GM19395 (cell line): ENCODE data around the gene SLC16A3.

Experiments
- ATAC-seq: cut with Tn5 transposase; IDR thresholded peaks from one replicate; pipeline ENCODE4 v1.9.1; 2021; ENCODE audit warnings: mild to moderate bottlenecking, moderate library complexity; ENCODE audit not compliant: unreplicated experiment

SLC16A3 gene

DNA sequence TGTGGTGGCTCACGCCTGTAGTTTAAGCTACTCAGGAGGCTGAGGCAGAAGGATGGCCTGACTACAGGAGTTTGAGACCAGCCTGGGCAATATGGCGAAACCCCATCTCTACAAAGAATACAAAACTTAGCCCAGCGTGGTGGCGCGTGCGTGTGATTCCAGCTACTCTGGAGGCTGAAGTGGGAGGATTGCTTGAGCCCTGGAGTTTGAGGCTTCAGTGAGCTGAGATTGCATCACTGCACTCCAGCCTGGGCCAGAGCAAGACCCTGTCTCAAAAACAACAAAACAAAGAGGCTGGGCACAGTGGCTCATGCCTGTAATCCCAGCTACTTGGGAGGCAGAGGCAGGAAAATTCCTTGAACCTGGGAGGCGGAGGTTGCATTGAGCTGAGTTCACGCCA, 51.7 kb downstream of the SLC16A3 start:
- no peak for ATAC-seq

GRCh38 chr17:82281076-82281475, 52.2 kb downstream of the SLC16A3 start:
- ATAC-seq: no peak

DNA sequence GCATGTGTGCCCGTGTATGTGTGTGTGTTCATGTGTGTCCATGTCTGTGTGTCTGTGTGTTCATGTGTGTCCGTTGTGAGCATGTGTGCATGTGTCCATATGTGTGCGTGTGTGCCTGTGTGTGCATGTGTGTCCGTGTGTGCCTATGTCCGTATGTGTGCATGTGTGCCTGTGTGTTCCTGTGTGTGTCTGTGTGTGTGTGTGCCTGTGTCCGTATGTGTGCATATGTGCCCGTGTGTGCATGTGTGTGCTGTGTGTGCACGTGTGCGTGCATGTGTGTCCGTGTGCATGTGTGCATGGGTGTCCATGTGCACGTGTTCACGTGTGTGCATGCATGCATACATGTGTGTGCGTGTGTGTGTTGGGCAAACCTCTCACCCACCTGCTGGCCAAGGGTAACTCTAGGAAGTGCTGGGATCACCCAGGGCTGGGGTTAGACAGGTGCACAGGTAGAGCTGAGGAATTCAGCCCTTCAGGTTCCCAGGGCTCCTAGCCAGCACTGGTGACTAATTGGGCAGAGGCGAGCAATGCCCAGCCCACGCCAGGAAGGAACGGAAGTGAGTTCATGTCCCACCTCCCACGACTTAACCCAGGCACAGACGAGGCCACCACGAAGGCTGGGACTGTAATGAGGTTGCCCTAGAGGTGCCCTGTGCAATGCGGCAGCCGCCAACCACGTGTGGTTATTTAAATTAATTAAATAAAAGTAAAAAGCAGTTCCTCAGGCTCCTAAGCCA, 52.8 kb downstream of the SLC16A3 start:
- no peak for ATAC-seq

- no peak for ATAC-seq
Observed at GRCh38 chr17:82282239-82283207, 53.7 kb downstream of the SLC16A3 start.

- no peak for ATAC-seq
Observed at GRCh38 chr17:82283208-82283749, 54.4 kb downstream of the SLC16A3 start.

DNA sequence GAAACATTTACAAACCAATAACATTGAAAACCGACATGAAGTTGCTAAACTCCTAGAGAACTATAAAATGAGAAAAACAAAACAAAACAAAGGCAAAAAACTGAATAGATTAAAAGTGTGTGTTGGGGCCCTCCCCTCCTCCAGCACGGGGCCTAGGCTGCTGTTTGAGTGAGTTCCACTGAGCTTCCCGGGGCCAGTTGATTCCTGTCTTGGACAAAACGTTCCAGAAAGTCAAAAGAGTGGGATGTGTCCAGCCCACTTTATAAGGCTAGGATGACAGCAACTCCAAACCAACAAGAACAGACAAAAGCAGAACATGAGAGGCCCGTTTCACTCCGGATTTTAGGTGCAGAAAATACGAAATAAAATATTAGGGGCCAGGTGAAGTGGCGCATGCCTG, 56.3 kb downstream of the SLC16A3 start:
- ATAC-seq: no peak

DNA sequence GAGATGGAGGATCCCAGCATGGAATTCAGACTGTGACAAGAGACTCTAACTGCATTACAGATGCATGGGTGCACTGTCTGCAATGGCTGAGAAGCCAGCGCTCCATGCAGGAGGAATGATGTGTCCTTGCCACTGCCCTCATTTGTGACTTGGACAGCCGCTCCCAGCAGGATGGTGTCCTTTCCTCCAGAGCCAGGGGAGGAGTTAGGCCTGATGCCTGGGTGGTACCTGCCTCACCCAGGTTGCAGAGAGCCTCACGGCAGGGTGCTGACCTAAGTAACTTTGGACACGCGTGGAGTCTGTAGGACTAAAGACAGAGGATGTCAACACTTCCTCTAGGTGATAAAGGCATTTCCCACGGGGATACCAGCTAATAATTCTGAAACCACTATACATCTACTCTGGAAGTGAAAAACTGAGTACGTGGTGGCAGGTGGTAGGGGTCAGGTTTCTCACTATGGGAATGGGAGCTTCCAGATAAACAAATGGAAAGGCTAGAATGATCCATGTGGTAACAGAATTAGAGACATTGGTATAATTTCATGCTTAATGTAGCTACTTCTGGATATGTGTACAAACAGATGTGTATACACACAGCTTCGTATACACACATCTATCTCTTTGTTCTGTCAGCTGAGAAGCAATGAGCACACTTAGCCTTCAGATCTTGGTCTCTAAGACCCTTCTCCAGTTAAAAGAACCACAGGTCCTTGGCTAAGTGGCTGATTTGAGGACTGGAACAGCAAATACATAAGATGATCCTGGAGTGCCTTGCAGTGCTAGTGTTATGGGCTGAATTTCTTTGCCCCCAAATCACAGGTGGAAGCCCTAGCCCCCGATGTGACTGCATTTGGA, 58.4 kb downstream of the SLC16A3 start:
- ATAC-seq: no peak

DNA sequence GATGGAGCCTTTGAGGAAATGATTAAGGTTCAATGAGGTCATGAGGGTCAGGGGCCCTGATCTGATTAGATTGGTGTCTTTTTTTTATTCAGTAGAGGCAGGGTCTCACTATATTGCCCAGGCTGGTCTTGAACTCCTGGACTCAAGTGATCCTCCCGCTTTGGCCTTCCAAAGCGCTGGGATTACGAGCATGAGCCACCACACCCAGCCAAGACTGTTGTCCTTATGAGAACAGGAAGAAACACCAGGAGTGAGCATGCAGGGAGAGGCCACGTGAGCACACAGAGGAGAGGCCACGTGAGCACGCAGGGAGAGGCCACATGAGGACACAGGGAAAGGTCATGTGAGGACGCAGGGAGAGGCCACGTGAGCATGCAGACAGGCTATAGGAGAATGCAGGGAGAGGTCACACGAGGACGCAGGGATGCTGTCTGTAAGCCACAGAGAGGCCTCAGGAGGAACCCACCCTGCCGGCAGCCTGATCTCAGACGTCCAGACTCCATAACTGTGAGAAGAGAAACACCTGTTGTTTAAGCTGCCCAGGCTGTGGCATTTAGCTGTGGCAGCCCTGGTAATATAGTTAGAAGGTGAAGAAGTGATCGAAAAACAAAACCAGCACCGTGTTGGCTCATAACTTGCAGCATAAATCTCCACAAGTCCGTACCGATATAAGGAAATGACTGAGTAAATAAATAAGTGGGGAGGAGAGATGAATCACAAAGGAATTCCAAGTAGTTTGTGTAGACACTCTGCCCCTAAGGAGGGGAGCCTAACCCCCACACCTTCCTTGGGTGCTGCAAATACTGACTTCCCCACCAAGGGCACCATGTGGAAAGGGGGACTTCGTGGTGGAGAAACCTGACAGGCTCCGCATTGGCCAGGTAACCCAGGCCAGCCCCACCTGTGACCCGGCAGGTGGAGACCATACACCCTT, 59.3 kb downstream of the SLC16A3 start:
- no peak for ATAC-seq
